Calu3 (cell line): Measurements from ENCODE around the gene DAAM2. TPM values are rescaled to one million over a fixed set of nuclear protein-coding genes. Genes with fewer than 3 reads are reported as not detected.

Source experiments
- BruUV-seq: library from RNA; stranded (reverse); fragments of 400-500 nt; replicated peaks from 2 replicates; lab custom pipeline; 2021; lab: Mats Ljungman, UMichigan
- CTCF ChIA-PET: fragments of 300-600 bp; sonication (Branson Sonifier 250); formaldehyde crosslinking; loops from one replicate; lab custom pipeline; 2022; ENCODE audit warnings: antibody characterized with exemption; lab: Charles Lee
- DNase-seq: peaks from one replicate; pipeline ENCODE4 v3.0.0; 2022
- H3K27ac Mint-ChIP-seq: one replicate; pipeline ENCODE4 v1.8.0; 2022; ENCODE audit warnings: mixed read lengths; ENCODE audit not compliant: unreplicated experiment
- H3K27me3 Mint-ChIP-seq: one replicate; pipeline ENCODE4 v1.8.0; 2022; ENCODE audit warnings: mixed read lengths; ENCODE audit not compliant: unreplicated experiment
- H3K36me3 Mint-ChIP-seq: one replicate; pipeline ENCODE4 v1.8.0; 2022; ENCODE audit warnings: mild to moderate bottlenecking, moderate library complexity, mixed read lengths; ENCODE audit not compliant: insufficient read depth, unreplicated experiment
- H3K4me1 Mint-ChIP-seq: one replicate; pipeline ENCODE4 v1.8.0; 2022; ENCODE audit warnings: mild to moderate bottlenecking, low read depth, mixed read lengths; ENCODE audit not compliant: unreplicated experiment
- H3K4me3 Mint-ChIP-seq: one replicate; pipeline ENCODE4 v1.8.0; 2022; ENCODE audit warnings: mild to moderate bottlenecking, low read depth, moderate library complexity, mixed read lengths; ENCODE audit not compliant: unreplicated experiment
- H3K9me3 Mint-ChIP-seq: one replicate; pipeline ENCODE4 v1.8.0; 2022; ENCODE audit warnings: low read depth, mixed read lengths; ENCODE audit not compliant: unreplicated experiment
- intact Hi-C: fragments of 100-400 bp; cut with micrococcal nuclease; formaldehyde crosslinking; loops from one replicate; pipeline ENCODE4 v1.10.0; 2022; ENCODE audit not compliant: unreplicated experiment
- total RNA-seq: library from RNA; stranded (reverse); gene quantifications from 2 replicates; pipeline ENCODE4 v1.2.3, GENCODE V29; 2022
- TF ChIP-seq, protein P1 (sequence below): fragments of 200-600 bp; IDR thresholded peaks from one replicate; pipeline ENCODE4 v1.8.0; 2022; ENCODE audit warnings: antibody characterized with exemption; ENCODE audit not compliant: unreplicated experiment

The DAAM2 gene
- total RNA-seq, 1 experiment from 2014 or later: not detected

DNA sequence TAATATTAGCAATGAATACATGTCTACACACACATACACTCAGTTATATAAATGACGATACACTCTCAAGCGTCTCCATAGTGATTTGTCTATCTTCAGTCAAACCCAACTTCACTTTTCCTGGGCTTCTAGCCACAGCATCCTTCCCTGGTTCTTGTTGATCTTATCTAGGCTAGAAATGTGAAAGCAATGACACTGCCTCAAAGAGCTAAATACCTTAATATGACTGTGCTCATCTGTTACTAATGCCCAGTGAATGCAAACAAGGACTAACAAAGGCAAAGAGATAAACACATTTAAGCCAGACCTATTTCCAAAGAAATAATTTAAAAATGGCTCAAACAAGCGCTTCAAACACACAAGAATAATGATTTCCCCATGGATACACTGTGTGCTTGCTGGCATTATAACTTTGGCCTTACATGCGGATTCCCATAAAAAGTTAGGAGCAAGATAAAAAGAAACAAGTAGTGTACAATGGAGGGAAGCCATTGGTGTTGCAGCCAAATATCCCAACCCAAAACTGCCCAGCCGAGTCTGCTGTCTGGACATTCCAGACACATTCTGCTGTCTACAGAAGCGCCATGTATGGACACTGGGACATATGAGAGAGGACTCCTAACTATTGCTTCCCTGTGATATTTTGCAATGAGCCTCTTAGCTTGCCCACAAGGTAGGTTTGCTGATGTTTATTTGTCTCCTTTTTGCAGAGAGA, 19.5 kb upstream of the DAAM2 start:
- DNase-seq: no peak
- Mint-ChIP-seq H3K9me3 (no peaks in the 10 kb centered on the region), H3K36me3 (no peaks in the 10 kb centered on the region), H3K27ac (no peak overlapping the region), H3K27me3 (peaks cover 11% of the 10 kb centered on the region), H3K4me1 (no peaks in the 10 kb centered on the region), H3K4me3 (no peak overlapping the region)
- intact Hi-C loops: no loop called here
- no TSS peak for BruUV-seq
- TF ChIP-seq, protein P1, sequence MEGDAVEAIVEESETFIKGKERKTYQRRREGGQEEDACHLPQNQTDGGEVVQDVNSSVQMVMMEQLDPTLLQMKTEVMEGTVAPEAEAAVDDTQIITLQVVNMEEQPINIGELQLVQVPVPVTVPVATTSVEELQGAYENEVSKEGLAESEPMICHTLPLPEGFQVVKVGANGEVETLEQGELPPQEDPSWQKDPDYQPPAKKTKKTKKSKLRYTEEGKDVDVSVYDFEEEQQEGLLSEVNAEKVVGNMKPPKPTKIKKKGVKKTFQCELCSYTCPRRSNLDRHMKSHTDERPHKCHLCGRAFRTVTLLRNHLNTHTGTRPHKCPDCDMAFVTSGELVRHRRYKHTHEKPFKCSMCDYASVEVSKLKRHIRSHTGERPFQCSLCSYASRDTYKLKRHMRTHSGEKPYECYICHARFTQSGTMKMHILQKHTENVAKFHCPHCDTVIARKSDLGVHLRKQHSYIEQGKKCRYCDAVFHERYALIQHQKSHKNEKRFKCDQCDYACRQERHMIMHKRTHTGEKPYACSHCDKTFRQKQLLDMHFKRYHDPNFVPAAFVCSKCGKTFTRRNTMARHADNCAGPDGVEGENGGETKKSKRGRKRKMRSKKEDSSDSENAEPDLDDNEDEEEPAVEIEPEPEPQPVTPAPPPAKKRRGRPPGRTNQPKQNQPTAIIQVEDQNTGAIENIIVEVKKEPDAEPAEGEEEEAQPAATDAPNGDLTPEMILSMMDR: no peak
- CTCF ChIA-PET: interaction anchor here (0.6 kb wide), 1 partner anchor 885 kb away, joined by 4 read pairs; no protein-coding TSS in a partner anchor

DNA sequence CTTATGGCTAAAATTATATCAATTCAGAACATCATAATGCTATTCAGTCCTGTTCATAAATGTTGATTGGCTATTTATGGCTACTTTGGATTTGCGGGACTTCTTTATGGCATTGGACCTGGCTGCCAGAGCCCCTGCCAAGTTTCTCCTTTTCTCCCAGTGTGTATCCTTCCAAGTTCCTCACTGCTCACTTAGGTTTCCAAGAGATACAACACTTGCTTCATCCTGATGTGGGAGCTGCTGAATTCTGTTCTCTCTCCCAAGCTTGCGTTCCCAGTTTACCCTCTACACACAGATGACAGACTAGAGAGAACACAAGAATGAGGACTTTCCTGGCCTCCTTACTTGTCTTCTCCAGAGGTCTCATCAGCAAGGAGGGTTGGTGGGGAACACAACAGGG, 18.4 kb upstream of the DAAM2 start:
- DNase-seq: no peak
- BruUV-seq: no TSS peak
- Mint-ChIP-seq H3K27me3 (peaks cover 22% of the 10 kb centered on the region), H3K4me1 (no peaks in the 10 kb centered on the region), H3K27ac (no peak overlapping the region), H3K36me3 (no peaks in the 10 kb centered on the region), H3K4me3 (no peak overlapping the region), H3K9me3 (no peaks in the 10 kb centered on the region)
- TF ChIP-seq, protein P1: no peak
- intact Hi-C loops: no loop called here
- CTCF ChIA-PET: no interaction called here

DNA sequence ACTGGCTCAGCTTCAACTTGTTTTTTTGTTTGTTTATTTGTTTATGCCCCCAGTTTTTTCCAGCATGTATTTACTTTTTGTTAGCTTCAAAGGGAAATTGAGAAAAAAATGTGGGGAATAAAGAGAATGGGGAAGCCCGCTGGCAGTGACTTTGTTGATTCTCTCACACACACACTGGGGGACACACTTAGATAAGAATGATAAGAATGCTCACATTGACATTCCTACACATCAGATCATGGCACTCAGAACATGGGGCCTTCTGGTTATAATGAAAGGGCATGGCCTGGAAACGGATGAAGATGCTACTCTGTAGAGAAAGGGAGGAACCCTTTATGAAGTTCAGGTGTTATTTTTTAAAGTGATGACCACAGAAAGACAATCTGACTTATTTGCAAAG, 15.6 kb upstream of the DAAM2 start:
- CTCF ChIA-PET: no interaction called here
- Mint-ChIP-seq H3K4me1 (no peaks in the 10 kb centered on the region), H3K9me3 (no peaks in the 10 kb centered on the region), H3K27ac (no peak overlapping the region), H3K36me3 (no peaks in the 10 kb centered on the region), H3K4me3 (no peak overlapping the region), H3K27me3 (peaks cover 31% of the 10 kb centered on the region)
- DNase-seq: no peak
- intact Hi-C loops: no loop called here
- no TSS peak for BruUV-seq
- TF ChIP-seq, protein P1: no peak

DNA sequence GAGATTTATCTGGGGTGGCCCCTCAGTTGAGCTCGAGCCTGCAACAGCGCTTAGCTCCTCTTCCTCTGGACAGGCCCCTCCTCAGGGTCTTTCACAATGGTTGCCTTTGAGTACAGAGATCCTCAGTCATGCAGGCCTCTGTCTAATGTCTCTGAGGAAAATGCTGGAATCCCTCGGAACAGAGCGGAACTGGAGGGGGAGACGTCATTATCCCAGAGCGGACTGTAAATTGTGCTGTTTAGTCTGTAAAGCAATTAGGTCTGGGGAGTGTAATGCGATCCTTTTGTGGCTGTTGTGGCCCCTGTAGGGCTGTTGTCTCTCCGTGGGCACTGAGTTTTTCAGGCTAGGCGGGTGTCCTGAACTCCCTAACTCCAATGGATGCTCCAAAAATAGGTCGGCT, 15.0 kb upstream of the DAAM2 start:
- intact Hi-C loops: no loop called here
- TF ChIP-seq, protein P1: no peak
- H3K4me3 Mint-ChIP-seq: no peak overlapping the region
- no peaks in the 10 kb centered on the region for H3K9me3 Mint-ChIP-seq
- H3K4me1 Mint-ChIP-seq: no peaks in the 10 kb centered on the region
- CTCF ChIA-PET: no interaction called here
- BruUV-seq: no TSS peak
- peaks cover 31% of the 10 kb centered on the region for H3K27me3 Mint-ChIP-seq
- DNase-seq: no peak
- no peak overlapping the region for H3K27ac Mint-ChIP-seq
- H3K36me3 Mint-ChIP-seq: no peaks in the 10 kb centered on the region
